K562 (cell line): Measurements from ENCODE around the gene GPER1.

Experiments
- ADNP ChIP-seq: fragments of 200-800 bp; sonication (Bioruptor generic); IDR thresholded peaks from 2 replicates; pipeline ENCODE4 v1.6.1; 2016; ENCODE audit warnings: missing genetic modification characterization, missing compliant biosample characterization
- ATF2 ChIP-seq: sonication (generic); formaldehyde crosslinking; IDR thresholded peaks from 2 replicates; pipeline ENCODE4 v1.8.1; 2022; ENCODE audit warnings: missing genetic modification reagents
- CBFB ChIP-seq: sonication (generic); formaldehyde crosslinking; IDR thresholded peaks from 2 replicates; pipeline ENCODE4 v1.4.0; 2020; ENCODE audit warnings: mild to moderate bottlenecking, missing genetic modification reagents
- FOXJ3 ChIP-seq: sonication (generic); formaldehyde crosslinking; IDR thresholded peaks from 2 replicates; pipeline ENCODE4 v1.4.0; 2020; ENCODE audit warnings: mild to moderate bottlenecking, missing genetic modification reagents
- FUS ChIP-seq: fragments of 200-400 bp; formaldehyde crosslinking; optimal IDR thresholded peaks from 2 replicates; pipeline ENCODE3; 2017; ENCODE audit warnings: low read depth, low read length
- HNRNPK ChIP-seq: fragments of 200-400 bp; formaldehyde crosslinking; IDR thresholded peaks from one replicate; pipeline ENCODE4 v1.6.1; 2018; ENCODE audit warnings: mild to moderate bottlenecking, low read depth, low read length; ENCODE audit not compliant: poor library complexity, severe bottlenecking
- POLR2A ChIP-seq: fragments of 450-650 bp; conservative IDR thresholded peaks from 2 replicates; pipeline ENCODE4 v1.6.1; 2016
- POLR2AphosphoS5 ChIP-seq: IDR thresholded peaks from 2 replicates; pipeline ENCODE4 v1.6.1; 2011; ENCODE audit warnings: mild to moderate bottlenecking, low read depth, low read length, moderate library complexity; ENCODE audit not compliant: control insufficient read depth, insufficient read depth
- RNF2 ChIP-seq: sonication (generic); IDR thresholded peaks from 2 replicates; pipeline ENCODE4 v1.6.1; 2016
- ZBTB8A ChIP-seq: fragments of 450-650 bp; IDR thresholded peaks from 2 replicates; pipeline ENCODE4 v1.6.1; 2018; ENCODE audit warnings: mild to moderate bottlenecking, moderate library complexity; ENCODE audit not compliant: partially characterized antibody

- no peak for TF ChIP-seq POLR2A
- TF ChIP-seq ADNP (tag): no peak
- no peak for TF ChIP-seq ZBTB8A
- no peak for TF ChIP-seq POLR2AphosphoS5
- TF ChIP-seq RNF2: no peak
- no peak for TF ChIP-seq CBFB
- no peak for TF ChIP-seq FOXJ3 (CRISPR knock-in tag)
- TF ChIP-seq ATF2: no peak
- no peak for TF ChIP-seq HNRNPK
- TF ChIP-seq FUS: no peak
These were observed 13.1 kb downstream of the GPER1 start for GRCh38 chr7:1100834-1101562.
